SK-N-SH treated with all-trans-retinoic acid at 6 μM for 48 hours (cell line): Measurements from ENCODE around the gene HADHA.

Experiments used
- ATAC-seq: fragments of 200-7000 bp; cut with Tn5 transposase; 3 replicates; pipeline ENCODE4 v1.9.1; 2020; ENCODE audit warnings: mild to moderate bottlenecking, moderate library complexity
- ARNTL ChIP-seq: fragments of 450-650 bp; formaldehyde crosslinking; IDR thresholded peaks from 2 replicates; pipeline ENCODE4 v1.5.0; 2020; ENCODE audit warnings: low read depth, mild to moderate bottlenecking, moderate library complexity, borderline replicate concordance
- BACH2 ChIP-seq: fragments of 250-450 bp; sonication (Bioruptor Pico); IDR thresholded peaks from 2 replicates; pipeline ENCODE4 v1.9.0; 2021; ENCODE audit warnings: mild to moderate bottlenecking, borderline replicate concordance
- CREB5 ChIP-seq: fragments of 250-450 bp; sonication (Bioruptor Pico); IDR thresholded peaks from 2 replicates; pipeline ENCODE4 v1.5.1; 2020; ENCODE audit warnings: low read depth, mild to moderate bottlenecking, moderate library complexity
- CSDC2 ChIP-seq: fragments of 250-450 bp; sonication (Bioruptor Pico); IDR thresholded peaks from 2 replicates; pipeline ENCODE4 v1.5.0; 2020; ENCODE audit warnings: mild to moderate bottlenecking, moderate library complexity
- ESRRG ChIP-seq: fragments of 250-450 bp; sonication (Bioruptor Pico); IDR thresholded peaks from 2 replicates; pipeline ENCODE4 v1.6.1; 2021; ENCODE audit warnings: mild to moderate bottlenecking
- GLIS3 ChIP-seq: fragments of 250-450 bp; sonication (Bioruptor Pico); IDR thresholded peaks from 2 replicates; pipeline ENCODE4 v1.5.0; 2020; ENCODE audit warnings: mild to moderate bottlenecking, moderate library complexity
- ISL1 ChIP-seq: fragments of 250-450 bp; sonication (Bioruptor Pico); IDR thresholded peaks from 2 replicates; pipeline ENCODE4 v2.1.2; 2022; ENCODE audit warnings: mild to moderate bottlenecking, moderate library complexity
- OSR1 ChIP-seq: fragments of 250-450 bp; sonication (Bioruptor Pico); IDR thresholded peaks from 2 replicates; pipeline ENCODE4 v1.8.0; 2022; ENCODE audit warnings: moderate library complexity, mild to moderate bottlenecking, inconsistent platforms
- PPARA ChIP-seq: fragments of 250-450 bp; sonication (Bioruptor Pico); IDR thresholded peaks from 2 replicates; pipeline ENCODE4 v1.5.0; 2020; ENCODE audit warnings: mild to moderate bottlenecking, borderline replicate concordance
- RARB ChIP-seq: fragments of 250-450 bp; sonication (Bioruptor Pico); IDR thresholded peaks from 2 replicates; pipeline ENCODE4 v1.8.0; 2021; ENCODE audit warnings: mild to moderate bottlenecking, moderate library complexity
- SNAI2 ChIP-seq: fragments of 250-450 bp; sonication (Bioruptor Pico); IDR thresholded peaks from 2 replicates; pipeline ENCODE4 v1.5.0; 2020; ENCODE audit warnings: mild to moderate bottlenecking, moderate library complexity
- TCF4 ChIP-seq: fragments of 250-450 bp; sonication (Bioruptor Pico); IDR thresholded peaks from 2 replicates; pipeline ENCODE4 v1.8.0; 2021; ENCODE audit warnings: mild to moderate bottlenecking, moderate library complexity, borderline replicate concordance
- ZC3H10 ChIP-seq: fragments of 250-450 bp; sonication (Bioruptor Pico); IDR thresholded peaks from 2 replicates; pipeline ENCODE4 v1.5.1; 2021; ENCODE audit warnings: mild to moderate bottlenecking, moderate library complexity
- ZFP3 ChIP-seq: fragments of 250-450 bp; sonication (Bioruptor Pico); IDR thresholded peaks from 2 replicates; pipeline ENCODE4 v1.5.0; 2020; ENCODE audit warnings: mild to moderate bottlenecking, moderate library complexity
- ZFP30 ChIP-seq: fragments of 450-650 bp; formaldehyde crosslinking; IDR thresholded peaks from 2 replicates; pipeline ENCODE4 v1.5.0; 2022; ENCODE audit warnings: mild to moderate bottlenecking, moderate library complexity
- ZNF565 ChIP-seq: fragments of 450-650 bp; formaldehyde crosslinking; conservative IDR thresholded peaks from 2 replicates; pipeline ENCODE4 v1.5.0; 2020; ENCODE audit warnings: low read depth, mild to moderate bottlenecking, moderate library complexity
- ZNF70 ChIP-seq: fragments of 450-650 bp; formaldehyde crosslinking; IDR thresholded peaks from 2 replicates; pipeline ENCODE4 v1.5.0; 2020; ENCODE audit warnings: mild to moderate bottlenecking, moderate library complexity
- ZNF8 ChIP-seq: fragments of 450-650 bp; formaldehyde crosslinking; IDR thresholded peaks from 2 replicates; pipeline ENCODE4 v1.5.0; 2020; ENCODE audit warnings: mild to moderate bottlenecking, moderate library complexity
- TF ChIP-seq, protein P1 (sequence below): fragments of 250-450 bp; sonication (Bioruptor Pico); IDR thresholded peaks from 2 replicates; pipeline ENCODE4 v1.5.1; 2021; ENCODE audit warnings: mild to moderate bottlenecking, moderate library complexity
- TF ChIP-seq, protein P2 (sequence below): fragments of 250-450 bp; sonication (Bioruptor Pico); IDR thresholded peaks from 2 replicates; pipeline ENCODE4 v1.5.0; 2020; ENCODE audit warnings: mild to moderate bottlenecking, moderate library complexity

The HADHA gene

DNA sequence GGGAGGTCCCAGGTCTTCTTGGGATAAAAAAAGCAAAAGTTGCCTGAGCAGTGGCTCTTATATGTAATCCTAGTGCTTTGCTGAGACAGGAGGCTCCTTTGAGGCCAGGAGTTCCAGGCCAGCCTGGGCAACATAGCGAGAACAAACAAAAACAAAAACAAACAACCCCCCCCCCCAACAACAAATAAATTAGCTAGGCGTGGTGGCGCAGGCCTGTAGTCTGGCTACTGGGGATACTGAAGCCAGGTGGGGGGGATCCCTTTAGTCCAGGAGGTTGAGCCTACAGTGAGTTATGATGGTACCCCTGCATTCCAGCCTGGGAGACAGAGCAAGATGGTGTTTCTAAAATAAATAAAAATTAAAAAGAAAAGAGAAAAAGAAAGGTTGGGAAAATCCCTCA, 66.2 kb downstream of the HADHA start (continued):
- TF ChIP-seq, protein P1, sequence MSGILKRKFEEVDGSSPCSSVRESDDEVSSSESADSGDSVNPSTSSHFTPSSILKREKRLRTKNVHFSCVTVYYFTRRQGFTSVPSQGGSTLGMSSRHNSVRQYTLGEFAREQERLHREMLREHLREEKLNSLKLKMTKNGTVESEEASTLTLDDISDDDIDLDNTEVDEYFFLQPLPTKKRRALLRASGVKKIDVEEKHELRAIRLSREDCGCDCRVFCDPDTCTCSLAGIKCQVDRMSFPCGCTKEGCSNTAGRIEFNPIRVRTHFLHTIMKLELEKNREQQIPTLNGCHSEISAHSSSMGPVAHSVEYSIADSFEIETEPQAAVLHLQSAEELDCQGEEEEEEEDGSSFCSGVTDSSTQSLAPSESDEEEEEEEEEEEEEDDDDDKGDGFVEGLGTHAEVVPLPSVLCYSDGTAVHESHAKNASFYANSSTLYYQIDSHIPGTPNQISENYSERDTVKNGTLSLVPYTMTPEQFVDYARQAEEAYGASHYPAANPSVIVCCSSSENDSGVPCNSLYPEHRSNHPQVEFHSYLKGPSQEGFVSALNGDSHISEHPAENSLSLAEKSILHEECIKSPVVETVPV = no peak
- TF ChIP-seq ESRRG (CRISPR knock-in tag) = no peak
- TF ChIP-seq ISL1 (CRISPR knock-in tag) = no peak
- no peak for TF ChIP-seq ZNF565 (CRISPR knock-in tag)
- no peak for TF ChIP-seq OSR1 (CRISPR knock-in tag)
- no peak for TF ChIP-seq SNAI2

- TF ChIP-seq SNAI2 (no peak), ARNTL (CRISPR knock-in tag) (no peak), OSR1 (CRISPR knock-in tag) (no peak), ZFP3 (no peak), ZC3H10 (CRISPR knock-in tag) (no peak), TCF4 (CRISPR knock-in tag) (no peak), ZNF8 (CRISPR knock-in tag) (no peak), RARB (CRISPR knock-in tag) (no peak), CREB5 (CRISPR knock-in tag) (no peak), ESRRG (CRISPR knock-in tag) (no peak), ZNF70 (CRISPR knock-in tag) (no peak), PPARA (no peak), BACH2 (CRISPR knock-in tag) (no peak), ZFP30 (CRISPR knock-in tag) (no peak), CSDC2 (no peak)
- TF ChIP-seq, protein P1 = no peak
- TF ChIP-seq, protein P2, sequence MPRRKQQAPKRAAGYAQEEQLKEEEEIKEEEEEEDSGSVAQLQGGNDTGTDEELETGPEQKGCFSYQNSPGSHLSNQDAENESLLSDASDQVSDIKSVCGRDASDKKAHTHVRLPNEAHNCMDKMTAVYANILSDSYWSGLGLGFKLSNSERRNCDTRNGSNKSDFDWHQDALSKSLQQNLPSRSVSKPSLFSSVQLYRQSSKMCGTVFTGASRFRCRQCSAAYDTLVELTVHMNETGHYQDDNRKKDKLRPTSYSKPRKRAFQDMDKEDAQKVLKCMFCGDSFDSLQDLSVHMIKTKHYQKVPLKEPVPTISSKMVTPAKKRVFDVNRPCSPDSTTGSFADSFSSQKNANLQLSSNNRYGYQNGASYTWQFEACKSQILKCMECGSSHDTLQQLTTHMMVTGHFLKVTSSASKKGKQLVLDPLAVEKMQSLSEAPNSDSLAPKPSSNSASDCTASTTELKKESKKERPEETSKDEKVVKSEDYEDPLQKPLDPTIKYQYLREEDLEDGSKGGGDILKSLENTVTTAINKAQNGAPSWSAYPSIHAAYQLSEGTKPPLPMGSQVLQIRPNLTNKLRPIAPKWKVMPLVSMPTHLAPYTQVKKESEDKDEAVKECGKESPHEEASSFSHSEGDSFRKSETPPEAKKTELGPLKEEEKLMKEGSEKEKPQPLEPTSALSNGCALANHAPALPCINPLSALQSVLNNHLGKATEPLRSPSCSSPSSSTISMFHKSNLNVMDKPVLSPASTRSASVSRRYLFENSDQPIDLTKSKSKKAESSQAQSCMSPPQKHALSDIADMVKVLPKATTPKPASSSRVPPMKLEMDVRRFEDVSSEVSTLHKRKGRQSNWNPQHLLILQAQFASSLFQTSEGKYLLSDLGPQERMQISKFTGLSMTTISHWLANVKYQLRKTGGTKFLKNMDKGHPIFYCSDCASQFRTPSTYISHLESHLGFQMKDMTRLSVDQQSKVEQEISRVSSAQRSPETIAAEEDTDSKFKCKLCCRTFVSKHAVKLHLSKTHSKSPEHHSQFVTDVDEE (CRISPR knock-in tag) = no peak
- no peak for ATAC-seq
Observed at GRCh38 chr2:26177122-26177521, 67.3 kb downstream of the HADHA start.

GRCh38 chr2:26176279-26176615, 68.2 kb downstream of the HADHA start:
- TF ChIP-seq ZFP3 (no peak), ESRRG (CRISPR knock-in tag) (no peak), TCF4 (CRISPR knock-in tag) (no peak), ZNF70 (CRISPR knock-in tag) (no peak), ISL1 (CRISPR knock-in tag) (no peak), CREB5 (CRISPR knock-in tag) (no peak), ZNF8 (CRISPR knock-in tag) (no peak), GLIS3 (CRISPR knock-in tag) (no peak), RARB (CRISPR knock-in tag) (no peak)
- TF ChIP-seq, protein P2 (CRISPR knock-in tag) = no peak
- no peak for ATAC-seq
